Tibial nerve (tissue), 4 donors: ENCODE results near the gene GPRIN3. TPM values are rescaled to one million over a fixed set of nuclear protein-coding genes. Genes with fewer than 3 reads are reported as not detected.

Source experiments
- DNase-seq, 2 donors: peaks; one replicate each; pipeline ENCODE4 v3.0.0-alpha.2; 2019; ENCODE audit warnings: low spot score in 2 of 2
- H3K27ac ChIP-seq, 4 donors: fragments of 200-600 bp; sonication (generic) in 3 of 4; one replicate each; pipeline ENCODE4 v1.5.1; 2017 to 2019; ENCODE audit warnings: mild to moderate bottlenecking in 1 of 4
- H3K27me3 ChIP-seq, 2 donors: fragments of 200-600 bp; sonication (generic) in 1 of 2; one replicate each; pipeline versions ENCODE4 v1.5.1 to v1.6.0; 2017 to 2019
- H3K36me3 ChIP-seq, 3 donors: fragments of 200-600 bp; sonication (generic); one replicate each; pipeline ENCODE4 v1.5.1; 2018 to 2019
- H3K4me1 ChIP-seq, 4 donors: fragments of 200-600 bp; sonication (generic) in 3 of 4; one replicate each; pipeline ENCODE4 v1.5.1; 2017 to 2019
- H3K4me3 ChIP-seq, 4 donors: fragments of 200-600 bp; sonication (generic) in 3 of 4; one replicate each; pipeline ENCODE4 v1.5.1; 2017 to 2019; ENCODE audit warnings: mild to moderate bottlenecking in 1 of 4, moderate library complexity in 1 of 4
- H3K9me3 ChIP-seq, 4 donors: fragments of 200-600 bp; sonication (generic) in 3 of 4; one replicate each; pipeline ENCODE4 v1.5.1; 2017 to 2019
- CTCF ChIP-seq, 5 experiments: fragments of 200-600 bp in 3 of 5; fragments of 450-650 bp in 2 of 5; sonication (generic) in 3 of 5; IDR thresholded peaks; one replicate each; pipeline ENCODE4 v1.5.1; 2016 to 2019; ENCODE audit warnings: antibody characterized with exemption in 5 of 5, mild to moderate bottlenecking in 3 of 5, moderate library complexity in 2 of 5
- EP300 ChIP-seq, 2 donors: sonication (generic); formaldehyde crosslinking; IDR thresholded peaks; one replicate each; pipeline ENCODE4 v1.6.1; 2017; ENCODE audit warnings: antibody characterized with exemption in 2 of 2, mild to moderate bottlenecking in 1 of 2
- POLR2A ChIP-seq, 2 donors: fragments of 450-650 bp; IDR thresholded peaks; one replicate each; pipeline ENCODE4 v1.6.1; 2017; ENCODE audit warnings: antibody characterized with exemption in 2 of 2, mild to moderate bottlenecking in 2 of 2, moderate library complexity in 2 of 2
- WGBS, 2 donors: methylation state at CpG; one replicate each; pipeline ENCODE4 v1.1.5; 2018; 5-methylcytosine and 5-hydroxymethylcytosine counted together
- total RNA-seq, 4 donors: library from RNA; depleted of rRNA; stranded (reverse); fragments of >200 nt; gene quantifications; one replicate each; pipeline ENCODE4 v1.1.0, GENCODE V29; 2016

Gene GPRIN3
- total RNA-seq, 4 donors from 2014 or later: 2.3 to 5.2 (median 4.6) TPM

GRCh38 chr4:89273741-89274141 is 33.9 kb downstream of the GPRIN3 start:
- Histone ChIP-seq H3K4me3 (no peak overlapping the region), H3K4me1 (peaks cover 0 to 6% (median 0%) of the 10 kb centered on the region in 4 donors), H3K27me3 (no peaks in the 10 kb centered on the region), H3K9me3 (no peaks in the 10 kb centered on the region), H3K36me3 (no peaks in the 10 kb centered on the region), H3K27ac (no peak overlapping the region)
- TF ChIP-seq EP300 (IDR thresholded peaks at IDR 0.05) (no peak), POLR2A (IDR thresholded peaks at IDR 0.05) (no peak), CTCF (IDR thresholded peaks at IDR 0.05) (no peak)
- WGBS, 2 donors: 84 to 94% methylated on average over 5 of the region's 5 CpGs
- no peak for DNase-seq

- no peak overlapping the region for H3K27ac ChIP-seq
- no peaks in the 10 kb centered on the region for H3K27me3 ChIP-seq
- no peak for TF ChIP-seq EP300 (IDR thresholded peaks at IDR 0.05)
- TF ChIP-seq POLR2A (IDR thresholded peaks at IDR 0.05): no peak
- no peak for TF ChIP-seq CTCF (IDR thresholded peaks at IDR 0.05)
- WGBS, 2 donors: 87 to 94% methylated on average over 1 of the region's 1 CpG
- H3K9me3 ChIP-seq: no peaks in the 10 kb centered on the region
- H3K4me3 ChIP-seq: no peak overlapping the region
- peaks cover 0 to 10% (median 6%) of the 10 kb centered on the region in 4 donors for H3K4me1 ChIP-seq
- DNase-seq: no peak
- no peaks in the 10 kb centered on the region for H3K36me3 ChIP-seq
These were observed 36.8 kb downstream of the GPRIN3 start for GRCh38 chr4:89270792-89271191.

- WGBS, 2 donors: 70 to 77% methylated on average over 4 of the region's 4 CpGs
- TF ChIP-seq POLR2A (IDR thresholded peaks at IDR 0.05) (no peak), EP300 (IDR thresholded peaks at IDR 0.05) (no peak), CTCF (IDR thresholded peaks at IDR 0.05) (no peak)
- Histone ChIP-seq H3K27me3 (no peaks in the 10 kb centered on the region), H3K27ac (no peak overlapping the region), H3K4me3 (no peak overlapping the region), H3K9me3 (no peaks in the 10 kb centered on the region), H3K4me1 (peaks cover 0 to 10% (median 6%) of the 10 kb centered on the region in 4 donors), H3K36me3 (no peaks in the 10 kb centered on the region)
- DNase-seq: no peak
These were observed 38.4 kb downstream of the GPRIN3 start for GRCh38 chr4:89269121-89269666.

GRCh38 chr4:89268679-89269078 is 38.9 kb downstream of the GPRIN3 start:
- no peak overlapping the region for H3K4me3 ChIP-seq
- TF ChIP-seq EP300 (IDR thresholded peaks at IDR 0.05) (no peak), POLR2A (IDR thresholded peaks at IDR 0.05) (no peak), CTCF (IDR thresholded peaks at IDR 0.05) (no peak)
- H3K9me3 ChIP-seq: no peaks in the 10 kb centered on the region
- peaks cover 0 to 10% (median 6%) of the 10 kb centered on the region in 4 donors for H3K4me1 ChIP-seq
- peak overlapping the region in 1 of 4 donors; percentile 45 for H3K27ac ChIP-seq
- H3K27me3 ChIP-seq: no peaks in the 10 kb centered on the region
- peak in 1 of 2 donors; percentile 25 for DNase-seq
- no peaks in the 10 kb centered on the region for H3K36me3 ChIP-seq
- WGBS, 2 donors: 35 to 43% methylated on average over 2 of the region's 2 CpGs

- H3K4me3 ChIP-seq: no peak overlapping the region
- H3K36me3 ChIP-seq: no peaks in the 10 kb centered on the region
- no peaks in the 10 kb centered on the region for H3K9me3 ChIP-seq
- WGBS, 2 donors: 94 to 97% methylated on average over 3 of the region's 3 CpGs
- H3K27me3 ChIP-seq: no peaks in the 10 kb centered on the region
- H3K27ac ChIP-seq: no peak overlapping the region
- peaks cover 0 to 10% (median 6%) of the 10 kb centered on the region in 4 donors for H3K4me1 ChIP-seq
- no peak for TF ChIP-seq CTCF (IDR thresholded peaks at IDR 0.05)
- TF ChIP-seq EP300 (IDR thresholded peaks at IDR 0.05): no peak
- TF ChIP-seq POLR2A (IDR thresholded peaks at IDR 0.05): no peak
- DNase-seq: no peak
These were observed 39.8 kb downstream of the GPRIN3 start for GRCh38 chr4:89267846-89268245.
